GM15510 (cell line): ENCODE data around the gene PRDX3.

Experiments used
- POLR2A ChIP-seq: IDR thresholded peaks from 3 replicates; pipeline ENCODE4 v1.6.1; 2011; ENCODE audit warnings: borderline replicate concordance; ENCODE audit not compliant: insufficient read length; ENCODE audit errors: extremely low read depth

The PRDX3 gene

DNA sequence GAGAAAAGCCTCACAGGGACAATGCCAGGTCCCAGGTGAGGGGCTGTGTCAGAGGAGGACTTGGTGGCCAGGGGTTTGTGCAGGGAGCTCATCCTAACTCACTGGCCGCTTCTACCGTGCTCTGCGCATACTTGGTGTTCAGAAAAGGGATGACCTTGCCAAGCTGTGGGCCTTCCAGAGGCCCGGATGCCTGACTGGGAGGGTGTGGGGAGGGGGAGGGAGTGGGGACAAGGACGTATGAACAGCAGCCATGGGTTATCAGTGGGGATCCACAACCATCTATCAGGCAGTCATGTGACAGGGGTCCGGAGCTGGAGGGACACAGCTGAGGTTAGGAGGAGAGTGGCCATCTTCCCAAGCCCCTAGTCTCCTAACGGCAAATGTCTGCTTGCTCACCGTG is 19.3 kb downstream of the PRDX3 start:
- no peak for TF ChIP-seq POLR2A

DNA sequence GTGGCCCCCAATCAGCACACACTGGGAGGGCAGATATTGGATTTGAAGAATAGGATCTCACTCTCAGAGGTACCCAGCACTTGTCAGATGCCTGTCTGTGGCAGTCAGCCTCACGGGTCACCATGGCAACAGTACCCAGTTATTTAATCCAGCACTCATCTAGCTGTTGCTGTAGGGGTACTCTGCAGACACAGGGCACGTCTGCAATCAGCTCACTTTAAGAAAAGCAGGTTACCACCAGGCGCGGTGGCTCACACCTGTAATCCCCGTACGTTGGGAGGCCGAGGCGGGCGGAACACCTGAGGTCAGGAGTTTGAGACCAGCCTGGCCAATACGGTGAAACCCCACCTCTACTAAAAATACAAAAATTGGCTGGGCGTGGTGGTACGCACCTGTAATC is 25.0 kb downstream of the PRDX3 start:
- TF ChIP-seq POLR2A = no peak

DNA sequence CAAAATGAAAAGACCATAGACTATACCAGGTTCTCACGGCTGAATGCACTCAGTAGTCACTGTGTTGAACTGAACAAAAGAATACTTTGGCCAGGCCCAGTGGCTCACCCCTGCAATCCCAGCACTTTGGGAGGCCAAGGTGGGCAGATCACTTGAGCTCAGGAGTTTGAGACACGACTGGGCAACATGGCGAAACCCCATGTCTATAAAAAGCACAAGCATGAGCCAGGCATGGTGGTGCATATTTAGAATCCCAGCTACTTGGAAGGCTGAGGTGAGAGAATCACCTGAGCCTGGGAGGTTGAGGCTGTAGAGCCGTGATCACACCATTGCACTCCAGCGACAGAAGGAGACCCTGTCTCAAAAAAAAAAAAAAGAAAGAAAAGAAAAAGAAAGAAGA is 25.6 kb downstream of the PRDX3 start:
- no peak for TF ChIP-seq POLR2A

DNA sequence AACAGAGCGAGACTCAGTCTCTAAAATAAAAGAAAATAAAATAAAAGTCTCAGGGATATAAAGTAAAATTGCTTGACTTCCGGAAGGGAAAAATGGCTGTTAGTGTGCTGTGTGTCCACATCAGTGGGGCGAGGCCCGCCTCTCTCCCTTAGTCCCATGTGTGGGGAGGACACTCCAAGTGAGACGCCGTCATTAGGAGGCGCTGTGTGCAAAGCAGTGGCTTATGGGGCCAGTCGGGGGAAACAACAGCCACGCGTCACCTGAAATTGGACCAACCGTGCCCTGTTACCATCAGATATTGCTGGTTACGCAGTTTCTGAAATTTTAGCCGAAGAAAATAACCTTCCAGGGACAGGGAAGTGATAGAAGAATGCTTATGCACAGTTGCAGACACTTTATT is 28.9 kb downstream of the PRDX3 start:
- TF ChIP-seq POLR2A = no peak

DNA sequence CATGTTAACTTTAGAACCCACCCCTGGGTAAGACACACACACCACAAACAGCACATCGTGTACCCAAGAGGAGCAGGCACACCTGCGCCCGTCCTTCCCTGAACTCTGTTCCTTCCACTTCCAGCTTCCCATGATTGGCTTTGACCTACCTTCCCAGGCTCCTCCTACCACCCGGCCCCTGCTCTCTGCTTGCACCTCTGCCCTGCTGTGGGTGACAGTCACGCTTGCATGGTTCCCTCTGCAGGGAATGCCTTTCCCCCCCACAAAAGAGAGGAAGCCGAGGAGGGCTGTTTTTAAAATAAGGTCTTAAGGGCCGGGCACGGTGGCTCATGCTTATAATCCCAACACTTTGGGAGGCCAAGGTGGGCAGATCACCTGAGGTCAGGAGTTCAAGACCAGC is 29.5 kb downstream of the PRDX3 start:
- TF ChIP-seq POLR2A = no peak

DNA sequence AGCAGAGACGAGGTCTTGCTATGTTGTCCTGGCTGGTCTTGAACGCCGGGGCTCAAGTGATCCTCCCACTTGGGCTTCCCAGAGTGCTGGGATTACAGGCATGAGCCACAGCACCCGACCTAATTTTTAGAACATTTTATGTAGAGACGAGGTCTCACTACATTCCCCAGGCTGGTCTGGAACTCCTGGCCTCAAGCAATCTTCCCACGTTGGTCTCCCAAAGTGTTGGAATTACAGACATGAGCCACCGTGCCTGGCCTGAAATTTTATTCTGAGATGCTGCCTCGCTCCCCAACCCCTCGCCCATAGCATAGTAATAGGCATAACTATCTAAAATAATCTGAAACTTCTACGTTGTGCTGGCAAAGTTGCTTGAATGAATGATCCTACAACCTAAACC is 35.0 kb downstream of the PRDX3 start:
- TF ChIP-seq POLR2A = no peak

DNA sequence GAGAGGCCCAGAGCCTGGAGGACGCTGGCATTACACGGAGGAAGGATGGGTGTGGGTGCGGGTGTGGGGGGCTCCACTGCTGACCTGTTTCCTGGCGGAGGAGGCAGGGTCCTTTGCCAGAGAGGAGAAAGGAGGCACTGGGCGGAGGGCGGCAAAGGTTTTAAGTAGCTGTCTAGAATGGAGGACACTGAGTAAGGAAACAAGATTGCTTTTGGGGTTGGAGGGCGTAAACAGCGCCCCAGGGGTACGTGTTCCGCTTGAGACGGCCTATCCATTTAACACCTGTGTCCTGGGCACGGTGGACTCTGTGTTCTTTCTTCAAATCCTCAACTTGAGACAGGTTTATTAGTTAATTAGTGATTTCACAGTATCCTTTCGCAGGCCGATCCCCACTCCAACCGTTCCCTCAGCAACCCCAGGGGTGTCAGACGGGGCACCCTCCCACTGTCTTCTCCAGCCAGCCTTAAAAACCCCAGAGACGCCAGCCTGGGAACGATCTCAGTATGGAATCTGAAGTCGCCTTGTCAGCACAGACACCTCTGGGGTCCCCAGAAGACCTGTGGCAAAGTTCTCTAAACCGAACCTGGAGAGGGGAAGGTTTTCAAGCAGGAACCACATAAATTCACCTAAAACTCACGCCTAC is 37.9 kb downstream of the PRDX3 start:
- TF ChIP-seq POLR2A = no peak

DNA sequence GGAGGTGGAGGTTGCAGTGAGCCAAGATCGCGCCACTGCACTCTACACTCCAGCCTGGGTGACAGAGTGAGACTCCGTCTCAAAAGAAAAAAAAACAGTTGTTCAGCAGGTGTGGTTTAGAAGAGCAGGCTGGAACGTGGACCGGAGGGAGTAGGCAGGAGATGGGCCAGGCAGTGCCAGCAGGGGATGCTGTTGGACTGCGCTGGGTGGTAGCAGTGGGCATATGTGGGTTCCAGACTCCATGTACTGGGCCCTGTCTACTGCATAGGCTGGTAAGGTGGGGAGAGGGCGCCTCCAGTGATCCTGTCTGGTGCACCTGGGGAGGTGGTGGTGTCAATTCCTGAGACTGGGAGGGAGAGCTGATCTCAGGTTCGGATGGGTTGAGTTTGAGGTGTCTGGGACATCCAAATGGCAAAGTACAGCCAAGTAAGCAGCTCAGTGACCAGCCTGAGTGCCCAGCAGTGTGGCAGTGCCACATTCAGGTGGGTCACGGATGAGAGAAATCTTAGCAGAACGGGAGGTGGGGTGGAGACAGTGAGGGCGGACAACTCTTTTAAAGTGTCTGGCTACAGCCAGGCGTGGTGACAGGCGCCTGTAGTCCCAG is 39.0 kb downstream of the PRDX3 start:
- TF ChIP-seq POLR2A = no peak

DNA sequence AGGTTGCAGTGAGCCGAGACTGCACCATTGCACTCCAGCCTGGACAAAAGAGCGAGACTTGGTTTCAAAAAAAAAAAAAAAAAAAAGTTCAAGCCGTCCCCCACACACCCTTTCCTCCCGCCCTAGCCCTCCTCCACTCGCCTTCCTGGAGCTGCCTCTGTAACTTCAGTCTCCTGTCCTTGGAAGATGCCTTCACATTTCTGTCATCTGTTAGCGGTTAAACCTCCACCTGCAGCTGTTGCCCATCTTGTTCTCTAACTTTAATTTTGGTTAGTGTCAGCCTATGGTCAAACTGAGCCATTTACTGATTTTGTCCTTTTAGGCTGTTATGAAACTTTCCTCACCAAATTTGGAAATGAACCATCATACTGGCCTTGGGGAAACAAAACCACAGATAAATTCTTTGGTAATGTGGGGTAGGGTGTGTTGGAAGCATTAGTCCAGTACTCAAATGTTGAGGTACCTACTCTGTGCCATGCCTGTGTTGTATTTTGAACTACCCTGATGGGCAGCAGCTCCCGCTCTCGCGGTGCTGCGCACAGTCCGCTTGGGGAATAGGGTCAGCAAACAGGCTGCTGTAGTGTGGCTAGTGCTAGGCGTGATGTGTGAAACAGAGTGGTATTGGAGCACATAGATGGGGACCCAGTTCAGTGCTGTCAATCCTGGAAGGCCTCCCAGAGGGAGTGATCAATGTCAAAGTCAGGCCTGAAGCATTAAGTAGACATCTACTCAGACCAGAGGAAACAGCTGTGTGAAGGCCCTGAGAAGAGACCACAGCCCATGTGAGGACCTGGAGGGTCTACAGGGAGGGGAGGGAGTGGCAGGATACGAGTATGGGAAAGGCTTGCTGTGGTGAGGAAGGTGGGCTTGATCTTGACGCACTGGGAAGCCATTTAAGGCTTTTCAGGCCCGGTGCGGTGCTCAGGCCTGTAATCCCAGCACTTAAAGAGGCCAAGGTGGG is 40.0 kb downstream of the PRDX3 start:
- no peak for TF ChIP-seq POLR2A

DNA sequence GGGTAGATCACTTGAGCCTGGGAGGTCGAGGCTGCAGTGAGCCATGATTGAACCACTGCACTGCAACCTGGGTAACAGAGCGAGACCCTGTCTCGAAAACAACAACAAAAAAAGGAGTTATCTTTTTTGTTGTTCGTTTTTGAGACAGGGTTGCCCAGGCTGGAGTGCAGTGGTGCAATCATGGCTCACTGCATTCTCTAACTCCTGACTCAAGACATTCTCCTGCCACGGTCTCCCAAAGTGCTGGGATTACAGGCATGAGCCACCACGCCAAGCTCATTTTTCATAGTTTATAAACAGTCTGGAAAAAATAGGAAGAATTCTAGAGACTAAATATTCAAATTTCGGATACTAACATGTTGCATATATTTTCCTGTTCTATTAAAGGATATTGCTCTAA is 42.5 kb downstream of the PRDX3 start:
- no peak for TF ChIP-seq POLR2A

DNA sequence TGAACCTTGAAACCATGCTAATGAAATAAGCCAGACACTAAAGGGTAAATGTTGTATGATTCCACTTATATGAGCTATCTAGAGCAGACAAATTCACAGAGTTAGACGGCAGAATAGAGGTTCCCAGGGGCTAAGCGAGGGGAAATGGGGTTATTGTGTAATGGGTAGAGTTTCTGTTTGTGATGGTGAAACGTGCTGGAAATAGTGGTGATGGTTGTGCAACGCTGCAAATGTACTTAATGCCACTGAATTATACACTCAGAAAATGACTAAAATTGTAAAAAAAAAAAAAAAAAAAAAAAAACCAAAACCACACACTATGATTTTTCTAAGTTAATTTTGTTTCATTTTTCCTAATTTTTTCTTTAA is 43.1 kb downstream of the PRDX3 start:
- TF ChIP-seq POLR2A = no peak

DNA sequence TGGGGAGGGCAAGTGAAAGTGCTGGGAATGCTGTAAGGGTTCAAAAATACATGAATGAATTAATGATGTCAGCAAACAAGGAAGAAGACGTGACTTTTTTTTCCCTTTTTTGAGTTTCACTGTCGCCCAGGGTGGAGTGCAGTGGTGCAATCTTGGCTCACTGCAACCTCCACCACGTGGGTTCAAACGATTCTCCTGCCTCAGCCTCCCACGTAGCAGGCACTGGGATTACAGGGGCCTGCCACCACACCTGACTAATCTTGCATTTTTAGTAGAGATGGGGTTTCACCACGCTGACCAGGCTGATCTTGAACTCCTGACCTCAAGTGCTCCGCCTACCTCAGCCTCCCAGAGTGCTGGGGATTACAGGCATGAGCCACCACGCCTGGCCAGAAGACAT is 44.7 kb downstream of the PRDX3 start:
- no peak for TF ChIP-seq POLR2A

DNA sequence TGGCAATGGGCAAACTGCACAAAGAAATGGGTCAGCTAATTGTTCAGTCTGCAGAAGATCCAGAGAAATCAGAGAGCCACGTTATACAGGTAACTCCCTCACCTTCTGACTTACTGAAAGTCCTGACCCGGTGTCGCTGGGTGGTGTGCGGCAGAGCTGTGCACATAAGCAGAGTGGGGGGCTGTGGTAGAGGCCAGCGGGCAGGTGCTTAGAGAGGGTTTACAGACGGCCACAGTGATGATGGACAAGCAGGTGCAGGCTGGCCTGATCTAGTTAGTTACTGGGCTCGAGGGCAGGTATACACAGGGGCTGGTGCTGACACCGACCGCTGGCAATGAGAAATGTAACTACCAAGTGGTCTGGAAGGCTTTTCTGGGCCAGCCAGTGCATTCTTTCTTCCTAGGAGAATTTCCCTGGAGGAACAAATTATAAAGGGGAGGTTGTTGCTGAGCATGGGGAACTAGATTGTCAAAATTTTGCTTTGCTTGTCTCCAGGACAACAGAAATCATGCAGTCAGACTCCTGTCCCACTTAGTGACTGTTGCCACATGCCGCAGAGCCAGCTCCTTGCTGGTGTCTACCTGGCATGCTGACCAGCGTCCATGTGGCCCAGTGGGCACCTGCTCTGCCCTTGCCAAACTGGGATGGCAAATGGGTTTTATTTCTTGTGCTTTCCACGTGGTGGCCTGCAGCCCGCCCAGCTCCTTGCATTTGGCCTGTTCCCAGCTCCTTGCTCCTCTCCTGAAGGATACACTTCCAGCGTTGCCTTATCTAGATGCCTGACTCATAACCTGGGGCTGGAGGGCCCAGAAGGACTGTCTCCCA is 45.9 kb downstream of the PRDX3 start:
- TF ChIP-seq POLR2A = no peak

DNA sequence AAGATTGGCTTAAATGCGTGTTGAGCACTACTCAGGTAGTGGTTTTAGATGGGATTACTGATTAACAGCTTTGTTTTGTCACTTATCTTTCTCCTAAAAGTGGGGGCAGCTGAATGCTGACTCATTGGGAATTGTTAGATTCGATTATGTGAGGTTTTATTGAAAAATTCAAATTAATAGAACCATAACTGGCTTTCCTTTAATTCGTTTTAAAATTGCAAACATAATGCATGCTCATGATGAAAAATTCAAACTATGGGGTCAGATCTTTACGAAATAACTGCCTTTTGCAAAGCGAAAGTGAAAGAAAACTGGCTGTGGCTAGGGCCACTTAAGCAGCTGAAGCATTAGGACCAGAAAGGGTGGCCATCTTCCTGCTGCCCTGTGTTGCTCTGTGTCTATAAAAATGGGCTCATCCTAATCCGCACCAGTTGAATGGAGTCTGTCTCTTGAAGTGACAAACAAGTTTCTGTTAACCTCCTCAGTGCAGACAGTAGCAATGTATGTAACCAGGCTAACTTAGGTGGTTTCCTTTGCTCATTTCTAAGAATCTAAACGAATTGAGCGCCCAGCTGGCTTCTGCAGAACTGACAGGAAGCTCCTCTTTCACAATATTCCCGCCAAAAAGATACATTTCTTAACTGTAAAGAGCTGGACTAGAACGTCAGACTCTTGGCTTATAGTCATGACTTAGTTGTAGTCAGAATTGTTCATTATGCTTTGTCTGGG is 46.9 kb downstream of the PRDX3 start:
- no peak for TF ChIP-seq POLR2A

DNA sequence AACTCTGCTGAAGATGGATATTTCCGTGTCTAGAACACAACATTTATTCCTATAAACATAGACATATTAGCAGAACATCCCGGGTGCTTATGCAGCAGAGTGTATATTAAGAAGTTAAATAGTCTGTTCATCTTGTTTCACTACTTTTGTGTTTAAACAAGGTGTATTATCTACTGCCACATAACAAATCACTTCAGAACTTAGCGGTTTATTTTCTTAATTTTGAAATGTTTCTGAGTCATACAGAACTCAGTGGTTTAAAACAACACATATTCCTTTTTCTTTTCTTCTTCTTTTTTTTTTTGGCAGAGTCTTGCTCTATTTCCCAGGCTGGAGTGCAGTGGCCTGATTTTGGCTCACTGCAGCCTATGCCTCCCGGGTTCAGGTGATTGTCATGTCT is 48.9 kb downstream of the PRDX3 start:
- no peak for TF ChIP-seq POLR2A

DNA sequence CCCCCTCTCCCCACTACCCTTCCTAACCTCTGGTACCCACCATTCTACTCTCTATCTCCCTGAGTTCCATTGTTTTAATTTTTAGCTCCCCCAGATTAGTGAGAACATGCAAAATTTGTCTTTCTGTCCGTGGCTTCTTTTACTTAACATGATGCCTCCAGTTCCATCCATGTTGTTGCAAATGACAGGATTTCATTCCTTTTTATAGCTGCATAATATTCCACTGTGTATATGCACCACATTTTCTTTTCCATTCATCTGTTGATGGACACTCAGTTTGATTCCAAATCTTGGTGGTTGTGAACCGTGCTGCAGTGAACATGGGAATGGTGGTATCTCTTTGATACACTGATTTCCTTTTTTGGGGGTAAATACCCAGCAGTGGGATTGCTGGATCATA is 52.7 kb downstream of the PRDX3 start:
- no peak for TF ChIP-seq POLR2A
